ENCODE data around the gene ADGRF4.

Gene ADGRF4

GRCh38 chr6:47749757-47750156 is 51.4 kb downstream of the ADGRF4 start:
- no peak overlapping the region for H3K4me3 ChIP-seq (replicated peaks; ENCODE audit: low read depth, low read length)
- no peaks in the 10 kb centered on the region for H3K27me3 ChIP-seq (replicated peaks; ENCODE audit: control insufficient read depth, insufficient read depth, low read length)
- no peaks in the 10 kb centered on the region for H3K36me3 ChIP-seq (ENCODE audit: control insufficient read depth, insufficient read depth, low read length)
- no peak for TF ChIP-seq CTCF (IDR thresholded peaks at IDR 0.05; ENCODE audit: insufficient read depth, low read length, poor library complexity, severe bottlenecking)
- DNase-seq (ENCODE audit: extremely low read depth, insufficient read length), result no peak

GRCh38 chr6:47752801-47753200 is 54.4 kb downstream of the ADGRF4 start:
- H3K36me3 ChIP-seq (ENCODE audit: control insufficient read depth, insufficient read depth, low read length), result no peaks in the 10 kb centered on the region
- no peak overlapping the region for H3K4me3 ChIP-seq (replicated peaks; ENCODE audit: low read depth, low read length)
- H3K27me3 ChIP-seq (replicated peaks; ENCODE audit: control insufficient read depth, insufficient read depth, low read length), result no peaks in the 10 kb centered on the region
- no peak for TF ChIP-seq CTCF (IDR thresholded peaks at IDR 0.05; ENCODE audit: insufficient read depth, low read length, poor library complexity, severe bottlenecking)
- no peak for DNase-seq (ENCODE audit: extremely low read depth, insufficient read length)

- TF ChIP-seq CTCF (IDR thresholded peaks at IDR 0.05; ENCODE audit: insufficient read depth, low read length, poor library complexity, severe bottlenecking), result no peak
- DNase-seq (ENCODE audit: extremely low read depth, insufficient read length), result no peak
- Histone ChIP-seq H3K4me3 (replicated peaks; ENCODE audit: low read depth, low read length) (no peak overlapping the region), H3K36me3 (ENCODE audit: control insufficient read depth, insufficient read depth, low read length) (no peaks in the 10 kb centered on the region), H3K27me3 (replicated peaks; ENCODE audit: control insufficient read depth, insufficient read depth, low read length) (no peaks in the 10 kb centered on the region)
Observed at GRCh38 chr6:47759364-47759763, 61.0 kb downstream of the ADGRF4 start.

DNA sequence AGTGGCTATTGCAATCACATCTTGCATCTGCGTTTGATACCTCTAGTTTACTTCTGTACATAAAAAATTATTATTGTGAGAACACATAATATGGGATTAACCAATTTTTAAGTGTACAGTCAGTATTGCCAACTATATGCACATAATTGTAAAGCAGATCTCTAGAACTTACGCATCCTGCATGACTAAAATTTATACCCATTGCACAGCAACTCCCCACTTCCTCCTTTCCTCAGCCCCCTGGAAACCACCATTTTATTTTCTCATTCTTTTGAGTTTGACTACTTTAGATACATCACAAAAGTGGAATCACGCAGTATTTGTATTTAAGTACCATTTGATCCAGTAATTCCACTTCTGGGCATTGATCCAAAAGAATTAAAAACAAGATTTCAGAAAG is 64.1 kb downstream of the ADGRF4 start:
- Histone ChIP-seq H3K4me3 (replicated peaks; ENCODE audit: low read depth, low read length) (no peak overlapping the region), H3K36me3 (ENCODE audit: control insufficient read depth, insufficient read depth, low read length) (no peaks in the 10 kb centered on the region), H3K27me3 (replicated peaks; ENCODE audit: control insufficient read depth, insufficient read depth, low read length) (no peaks in the 10 kb centered on the region)
- no peak for DNase-seq (ENCODE audit: extremely low read depth, insufficient read length)
- no peak for TF ChIP-seq CTCF (IDR thresholded peaks at IDR 0.05; ENCODE audit: insufficient read depth, low read length, poor library complexity, severe bottlenecking)

- no peak for DNase-seq (ENCODE audit: extremely low read depth, insufficient read length)
- no peak overlapping the region for H3K4me3 ChIP-seq (replicated peaks; ENCODE audit: low read depth, low read length)
- no peaks in the 10 kb centered on the region for H3K36me3 ChIP-seq (ENCODE audit: control insufficient read depth, insufficient read depth, low read length)
- no peak for TF ChIP-seq CTCF (IDR thresholded peaks at IDR 0.05; ENCODE audit: insufficient read depth, low read length, poor library complexity, severe bottlenecking)
- no peaks in the 10 kb centered on the region for H3K27me3 ChIP-seq (replicated peaks; ENCODE audit: control insufficient read depth, insufficient read depth, low read length)
Observed at GRCh38 chr6:47766445-47766844, 68.1 kb downstream of the ADGRF4 start.

DNA sequence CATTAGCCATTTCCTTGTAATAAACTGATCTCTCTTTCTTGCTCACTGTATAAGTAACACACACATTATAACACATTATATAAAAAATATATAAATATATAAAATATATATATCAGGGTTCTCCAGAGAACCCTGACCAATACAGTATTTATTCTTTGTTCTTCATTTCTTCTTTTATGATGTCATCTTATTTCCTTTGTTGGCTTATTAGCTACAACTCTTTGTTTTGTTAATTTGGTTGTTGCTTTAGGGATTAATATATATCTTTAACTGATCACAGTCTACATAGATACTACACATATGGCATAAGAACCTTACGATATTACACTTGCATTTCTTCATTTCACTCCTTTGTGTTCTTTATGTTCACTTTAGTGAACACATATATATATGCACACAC is 68.7 kb downstream of the ADGRF4 start:
- no peak for TF ChIP-seq CTCF (IDR thresholded peaks at IDR 0.05; ENCODE audit: insufficient read depth, low read length, poor library complexity, severe bottlenecking)
- Histone ChIP-seq H3K27me3 (replicated peaks; ENCODE audit: control insufficient read depth, insufficient read depth, low read length) (no peaks in the 10 kb centered on the region), H3K36me3 (ENCODE audit: control insufficient read depth, insufficient read depth, low read length) (no peaks in the 10 kb centered on the region)

More for the DNA sequence above, 68.7 kb downstream of the ADGRF4 start:
- DNase-seq (ENCODE audit: extremely low read depth, insufficient read length), result no peak
- H3K4me3 ChIP-seq (replicated peaks; ENCODE audit: low read depth, low read length), result no peak overlapping the region

Data from GM06990 (cell line).